HepG2 (cell line): Measurements from ENCODE around the gene MGST2. TPM values are rescaled to one million over a fixed set of nuclear protein-coding genes. Genes with fewer than 3 reads are reported as not detected.

ENCODE experiments used
- ATAC-seq: fragments of 200-7000 bp; cut with Tn5 transposase; 3 replicates; pipeline ENCODE4 v1.9.1; 2020; ENCODE audit warnings: mild to moderate bottlenecking, moderate library complexity
- BruUV-seq: library from RNA; stranded (reverse); fragments of 400-500 nt; replicated peaks from 2 replicates; lab custom pipeline; 2021; lab: Mats Ljungman, UMichigan
- CTCF ChIA-PET: fragments of 300-600 bp; formaldehyde crosslinking; extraction: SDS; loops from one replicate; lab custom pipeline; 2021; ENCODE audit warnings: low total read pairs, inconsistent platforms, low intra/inter-chr PET ratio; lab: Yijun Ruan, JAX
- POLR2A ChIA-PET: fragments of 350-600 bp; sonication (Branson Sonifier 250); formaldehyde crosslinking; loops from one replicate; lab custom pipeline; 2020; ENCODE audit warnings: antibody characterized with exemption, inconsistent platforms; lab: Yijun Ruan, JAX
- DNase-seq: peaks from one replicate; pipeline ENCODE4 v3.0.0-alpha.2; 2015; ENCODE audit warnings: low spot score
- FAIRE-seq: peaks from 3 replicates; lab custom pipeline; 2011; peaks lifted over from hg19 to GRCh38; lab: Jason Lieb, UNC
- H2AFZ ChIP-seq: one replicate; pipeline ENCODE4 v1.6.1; 2011; ENCODE audit warnings: low read length, inconsistent platforms
- H3K27ac ChIP-seq: fragments of 300-600 bp; 3 replicates; pipeline ENCODE4 v1.8.0; 2011; ENCODE audit warnings: mixed run types, mild to moderate bottlenecking, mixed read lengths, low read length, inconsistent platforms; ENCODE audit not compliant: insufficient read depth; ENCODE audit errors: extremely low read length
- H3K27me3 ChIP-seq, 2 experiments: fragments of 200-600 bp in 1 of 2; 2 replicates in 1 of 2; 3 replicates in 1 of 2; pipeline versions ENCODE4 v1.6.0 to v1.8.0; 2011; ENCODE audit warnings: low read length in 2 of 2, mild to moderate bottlenecking in 2 of 2, moderate library complexity in 2 of 2, inconsistent platforms in 1 of 2; ENCODE audit not compliant: insufficient read depth in 2 of 2, control insufficient read depth in 1 of 2
- H3K36me3 ChIP-seq, 2 experiments: fragments of 200-600 bp in 1 of 2; replicated peaks in 1 of 2; 2 replicates in 1 of 2; 3 replicates in 1 of 2; pipeline versions ENCODE4 v1.5.1 to v1.8.0; 2011; ENCODE audit warnings: low read length in 2 of 2, inconsistent platforms in 1 of 2; ENCODE audit not compliant: insufficient read depth in 2 of 2, control insufficient read depth in 1 of 2
- H3K4me1 ChIP-seq: 2 replicates; pipeline ENCODE4 v1.5.1; 2012; ENCODE audit warnings: low read length, inconsistent platforms; ENCODE audit not compliant: insufficient read depth
- H3K4me2 ChIP-seq: 2 replicates; pipeline ENCODE4 v1.6.0; 2011; ENCODE audit warnings: low read depth, low read length, inconsistent platforms
- H3K4me3 ChIP-seq, 3 experiments: fragments of 200-600 bp in 1 of 3; sonication (generic), shearing (Covaris generic) in 1 of 3; replicated peaks in 1 of 3; 2 replicates each; pipeline ENCODE4 v1.5.1; 2011 to 2016; ENCODE audit warnings: low read length in 3 of 3, inconsistent platforms in 2 of 3, low read depth in 2 of 3, mild to moderate bottlenecking in 2 of 3, control low read depth in 1 of 3, mixed read lengths in 1 of 3; ENCODE audit not compliant: insufficient read depth in 1 of 3
- H3K79me2 ChIP-seq: one replicate; pipeline ENCODE4 v1.6.1; 2011; ENCODE audit warnings: low read length, inconsistent platforms; ENCODE audit not compliant: insufficient read depth
- H3K9ac ChIP-seq: 2 replicates; pipeline ENCODE4 v1.6.0; 2011; ENCODE audit warnings: mild to moderate bottlenecking, low read depth, low read length, inconsistent platforms; ENCODE audit not compliant: insufficient read depth
- H3K9me3 ChIP-seq: 2 replicates; pipeline ENCODE4 v1.5.1; 2012; ENCODE audit warnings: mild to moderate bottlenecking, low read length
- H4K20me1 ChIP-seq: 2 replicates; pipeline ENCODE4 v1.6.0; 2011; ENCODE audit warnings: inconsistent platforms, mild to moderate bottlenecking, low read length, moderate library complexity; ENCODE audit not compliant: insufficient read depth
- BCL6 ChIP-seq: IDR thresholded peaks from 2 replicates; pipeline ENCODE4 v1.6.1; 2016; ENCODE audit warnings: missing genetic modification reagents, missing compliant biosample characterization
- PPARG ChIP-seq: conservative IDR thresholded peaks from 2 replicates; pipeline ENCODE4 v1.6.1; 2016; ENCODE audit warnings: missing biosample characterization, missing genetic modification reagents
- SOX13 ChIP-seq, 3 experiments: fragments of 450-650 bp in 1 of 3; sonication (generic) in 1 of 3; formaldehyde crosslinking in 1 of 3; IDR thresholded peaks in 2 of 3; conservative IDR thresholded peaks in 1 of 3; 2 replicates each; pipeline versions ENCODE4 v1.5.0 to v1.6.1; 2016 to 2020; ENCODE audit warnings: antibody characterized with exemption in 1 of 3, mild to moderate bottlenecking in 1 of 3, missing compliant biosample characterization in 1 of 3, missing genetic modification reagents in 1 of 3, moderate library complexity in 1 of 3
- SOX5 ChIP-seq: IDR thresholded peaks from 2 replicates; pipeline ENCODE4 v1.6.1; 2016; ENCODE audit warnings: borderline replicate concordance
- SOX6 ChIP-seq, 2 experiments: fragments of 450-650 bp in 1 of 2; sonication (generic) in 1 of 2; formaldehyde crosslinking in 1 of 2; IDR thresholded peaks; 2 replicates each; pipeline versions ENCODE4 v1.4.0 to v1.6.1; 2017 to 2020; ENCODE audit warnings: antibody characterized with exemption in 1 of 2, mild to moderate bottlenecking in 1 of 2, missing genetic modification reagents in 1 of 2
- TBP ChIP-seq: sonication (generic); formaldehyde crosslinking; IDR thresholded peaks from 2 replicates; pipeline ENCODE4 v1.5.0; 2020; ENCODE audit warnings: missing genetic modification reagents
- TBX2 ChIP-seq: sonication (generic); formaldehyde crosslinking; IDR thresholded peaks from 2 replicates; pipeline ENCODE4 v1.5.0; 2020; ENCODE audit warnings: missing genetic modification reagents, mild to moderate bottlenecking, borderline replicate concordance
- TCF7 ChIP-seq: sonication (generic); IDR thresholded peaks from 2 replicates; pipeline ENCODE4 v1.6.1; 2016; ENCODE audit warnings: antibody characterized with exemption, low read depth
- ZNF451 ChIP-seq: sonication (generic); formaldehyde crosslinking; IDR thresholded peaks from 2 replicates; pipeline ENCODE4 v1.5.0; 2020; ENCODE audit warnings: mild to moderate bottlenecking, missing genetic modification reagents
- ZNF468 ChIP-seq: sonication (generic); formaldehyde crosslinking; IDR thresholded peaks from 2 replicates; pipeline ENCODE4 v1.8.0; 2022; ENCODE audit warnings: mild to moderate bottlenecking, moderate library complexity, missing genetic modification reagents
- ZNF709 ChIP-seq: sonication (generic); formaldehyde crosslinking; IDR thresholded peaks from 2 replicates; pipeline ENCODE4 v1.5.0; 2020; ENCODE audit warnings: mild to moderate bottlenecking, missing genetic modification reagents
- ZNF720 ChIP-seq: sonication (generic); formaldehyde crosslinking; IDR thresholded peaks from 2 replicates; pipeline ENCODE4 v1.4.0; 2020; ENCODE audit warnings: missing genetic modification reagents
- WGBS: methylation state at CpG from one replicate; pipeline ENCODE4 v1.1.6; 2017; ENCODE audit warnings: low lambda C conversion rate; 5-methylcytosine and 5-hydroxymethylcytosine counted together
- in situ Hi-C: cut with HindIII; loops from 2 replicates; pipeline ENCODE4 v1.10.0; 2017; ENCODE audit warnings: low pct_unique_long_range_greater_than_20kb; ENCODE audit not compliant: extremely low pct_ligation_motif_present
- intact Hi-C: fragments of 100-400 bp; cut with micrococcal nuclease; formaldehyde crosslinking; loops from one replicate; pipeline ENCODE4 v1.10.0; 2022; ENCODE audit not compliant: unreplicated experiment
- polyA plus RNA-seq, 8 experiments: library from polyadenylated mRNA; depleted of rRNA in 3 of 8; stranded (reverse) in 7 of 8; unstranded in 1 of 8; fragments of >200 nt; fragmentation: Illumina TruSeq in 4 of 8; extraction: Trizol in 4 of 8; gene quantifications; 2 replicates each; pipeline versions ENCODE4 v1.2.1 to v1.2.3, GENCODE V29; 2011 to 2016; ENCODE audit warnings: low read depth in 4 of 8, missing spikeins in 1 of 8, mixed read lengths in 1 of 8; ENCODE audit not compliant: insufficient read depth in 1 of 8
- total RNA-seq, 5 experiments: library from RNA; depleted of rRNA; stranded (reverse); fragments of >200 nt; fragmentation: Illumina TruSeq; extraction: Trizol; gene quantifications; 2 replicates each; pipeline ENCODE4 v1.2.3, GENCODE V29; 2016; ENCODE audit warnings: low read depth in 1 of 5
- TF ChIP-seq, protein P1 (sequence below): sonication (generic); formaldehyde crosslinking; conservative IDR thresholded peaks from 2 replicates; pipeline ENCODE4 v1.4.0; 2020; ENCODE audit warnings: mild to moderate bottlenecking, missing genetic modification reagents, moderate library complexity
- TF ChIP-seq, protein P2 (sequence below): sonication (generic); IDR thresholded peaks from 2 replicates; pipeline ENCODE4 v1.6.1; 2016; ENCODE audit warnings: low read depth, borderline replicate concordance
- TF ChIP-seq, protein P3 (sequence below): sonication (generic); formaldehyde crosslinking; IDR thresholded peaks from 2 replicates; pipeline ENCODE4 v1.5.0; 2020; ENCODE audit warnings: mild to moderate bottlenecking, missing genetic modification reagents, moderate library complexity
- TF ChIP-seq, protein P4 (sequence below): sonication (generic); formaldehyde crosslinking; IDR thresholded peaks from 2 replicates; pipeline ENCODE4 v1.4.0; 2020; ENCODE audit warnings: missing genetic modification reagents, mild to moderate bottlenecking, borderline replicate concordance
- TF ChIP-seq, protein P5 (sequence below): sonication (generic); formaldehyde crosslinking; IDR thresholded peaks from 2 replicates; pipeline ENCODE4 v1.8.1; 2023; ENCODE audit warnings: missing genetic modification reagents, mild to moderate bottlenecking, borderline replicate concordance

Gene MGST2
- total and polyA plus RNA-seq, 2 of the 13 experiments (the other 11 are each of a cell fraction or from before 2014, with no cell fraction given), result 205 to 416 TPM

DNA sequence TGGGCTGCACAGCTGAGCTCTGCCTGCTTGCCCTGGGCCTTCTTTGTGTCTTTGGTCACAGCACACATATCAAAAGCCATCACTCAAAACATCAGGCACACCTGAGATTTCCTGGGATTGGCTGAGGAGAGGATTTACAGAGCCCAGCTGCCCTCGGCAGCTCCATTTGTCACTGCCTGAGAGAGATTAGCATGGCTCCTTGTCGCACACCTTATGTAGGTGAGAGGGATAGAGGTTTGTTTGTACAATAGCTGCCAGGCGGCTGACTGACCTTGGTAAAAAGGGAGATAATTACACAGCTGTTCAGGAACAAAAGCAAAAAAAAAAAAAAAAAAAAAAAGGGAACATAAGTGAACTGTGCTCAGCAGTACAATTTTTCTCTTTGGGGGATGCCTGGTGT lies 63.2 kb downstream of the MGST2 start:
- no peak overlapping the region for H3K4me2 ChIP-seq
- H3K4me1 ChIP-seq, result peaks cover 29% of the 10 kb centered on the region
- peaks cover 4% of the 10 kb centered on the region; the same call in 1 of the 2 replicates for H4K20me1 ChIP-seq
- no peaks in the 10 kb centered on the region for H3K9me3 ChIP-seq
- H3K27me3 ChIP-seq, result no peaks in the 10 kb centered on the region
- H3K36me3 ChIP-seq, result peaks cover 7 to 26% of the 10 kb centered on the region in 2 experiments
- ChIA-PET CTCF (no interaction called here), POLR2A (interaction anchor here (1.2 kb wide), 1 partner anchor 12 kb away, joined by 3 read pairs; no protein-coding TSS in a partner anchor)
- peak; percentile 38 for DNase-seq
- no peak overlapping the region for H3K4me3 ChIP-seq
- peak; percentile 59 for ATAC-seq
- peak overlapping the region; percentile 31 for H3K27ac ChIP-seq
- no TSS peak for BruUV-seq
- in situ Hi-C loops (no loop called here), intact Hi-C loops (no loop called here)
- no peak overlapping the region for H3K9ac ChIP-seq
- 34% methylated on average over 3 of the region's 3 CpGs for WGBS
- no peak overlapping the region for H2AFZ ChIP-seq
- H3K79me2 ChIP-seq, result no peaks in the 10 kb centered on the region
- no peak for FAIRE-seq
- TF ChIP-seq SOX6 (IDR thresholded peaks at IDR 0.05) (no peak), SOX6 (CRISPR knock-in tag; IDR thresholded peaks at IDR 0.05) (peak; percentile 88), SOX13 (IDR thresholded peaks at IDR 0.05) (peak; percentile 70), SOX13 (CRISPR knock-in tag; conservative IDR thresholded peaks at IDR 0.05 in 1 of 2, IDR thresholded peaks at IDR 0.05 in 1 of 2) (peak in 1 of 2 experiments; percentile 84; a peak in 2 of 4 replicates), ZNF468 (CRISPR knock-in tag) (no peak), PPARG (CRISPR knock-in tag) (peak; percentile 63; the same call in 1 of the 2 replicates), TCF7 (0 out of 2 replicates have a peak, but pooled peaks have one; percentile 12), ZNF709 (CRISPR knock-in tag) (no peak), TBP (CRISPR knock-in tag) (no peak), ZNF720 (no peak), TBX2 (peak; percentile 72), BCL6 (peak; percentile 46), SOX5 (CRISPR knock-in tag) (peak; percentile 70; the same call in 1 of the 2 replicates), ZNF451 (no peak)
- TF ChIP-seq, protein P1, sequence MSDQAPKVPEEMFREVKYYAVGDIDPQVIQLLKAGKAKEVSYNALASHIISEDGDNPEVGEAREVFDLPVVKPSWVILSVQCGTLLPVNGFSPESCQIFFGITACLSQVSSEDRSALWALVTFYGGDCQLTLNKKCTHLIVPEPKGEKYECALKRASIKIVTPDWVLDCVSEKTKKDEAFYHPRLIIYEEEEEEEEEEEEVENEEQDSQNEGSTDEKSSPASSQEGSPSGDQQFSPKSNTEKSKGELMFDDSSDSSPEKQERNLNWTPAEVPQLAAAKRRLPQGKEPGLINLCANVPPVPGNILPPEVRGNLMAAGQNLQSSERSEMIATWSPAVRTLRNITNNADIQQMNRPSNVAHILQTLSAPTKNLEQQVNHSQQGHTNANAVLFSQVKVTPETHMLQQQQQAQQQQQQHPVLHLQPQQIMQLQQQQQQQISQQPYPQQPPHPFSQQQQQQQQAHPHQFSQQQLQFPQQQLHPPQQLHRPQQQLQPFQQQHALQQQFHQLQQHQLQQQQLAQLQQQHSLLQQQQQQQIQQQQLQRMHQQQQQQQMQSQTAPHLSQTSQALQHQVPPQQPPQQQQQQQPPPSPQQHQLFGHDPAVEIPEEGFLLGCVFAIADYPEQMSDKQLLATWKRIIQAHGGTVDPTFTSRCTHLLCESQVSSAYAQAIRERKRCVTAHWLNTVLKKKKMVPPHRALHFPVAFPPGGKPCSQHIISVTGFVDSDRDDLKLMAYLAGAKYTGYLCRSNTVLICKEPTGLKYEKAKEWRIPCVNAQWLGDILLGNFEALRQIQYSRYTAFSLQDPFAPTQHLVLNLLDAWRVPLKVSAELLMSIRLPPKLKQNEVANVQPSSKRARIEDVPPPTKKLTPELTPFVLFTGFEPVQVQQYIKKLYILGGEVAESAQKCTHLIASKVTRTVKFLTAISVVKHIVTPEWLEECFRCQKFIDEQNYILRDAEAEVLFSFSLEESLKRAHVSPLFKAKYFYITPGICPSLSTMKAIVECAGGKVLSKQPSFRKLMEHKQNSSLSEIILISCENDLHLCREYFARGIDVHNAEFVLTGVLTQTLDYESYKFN, result peak; percentile 35; the same call in 1 of the 2 replicates
- TF ChIP-seq, protein P2, sequence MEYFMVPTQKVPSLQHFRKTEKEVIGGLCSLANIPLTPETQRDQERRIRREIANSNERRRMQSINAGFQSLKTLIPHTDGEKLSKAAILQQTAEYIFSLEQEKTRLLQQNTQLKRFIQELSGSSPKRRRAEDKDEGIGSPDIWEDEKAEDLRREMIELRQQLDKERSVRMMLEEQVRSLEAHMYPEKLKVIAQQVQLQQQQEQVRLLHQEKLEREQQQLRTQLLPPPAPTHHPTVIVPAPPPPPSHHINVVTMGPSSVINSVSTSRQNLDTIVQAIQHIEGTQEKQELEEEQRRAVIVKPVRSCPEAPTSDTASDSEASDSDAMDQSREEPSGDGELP, result peak; percentile 90
- TF ChIP-seq, protein P3, sequence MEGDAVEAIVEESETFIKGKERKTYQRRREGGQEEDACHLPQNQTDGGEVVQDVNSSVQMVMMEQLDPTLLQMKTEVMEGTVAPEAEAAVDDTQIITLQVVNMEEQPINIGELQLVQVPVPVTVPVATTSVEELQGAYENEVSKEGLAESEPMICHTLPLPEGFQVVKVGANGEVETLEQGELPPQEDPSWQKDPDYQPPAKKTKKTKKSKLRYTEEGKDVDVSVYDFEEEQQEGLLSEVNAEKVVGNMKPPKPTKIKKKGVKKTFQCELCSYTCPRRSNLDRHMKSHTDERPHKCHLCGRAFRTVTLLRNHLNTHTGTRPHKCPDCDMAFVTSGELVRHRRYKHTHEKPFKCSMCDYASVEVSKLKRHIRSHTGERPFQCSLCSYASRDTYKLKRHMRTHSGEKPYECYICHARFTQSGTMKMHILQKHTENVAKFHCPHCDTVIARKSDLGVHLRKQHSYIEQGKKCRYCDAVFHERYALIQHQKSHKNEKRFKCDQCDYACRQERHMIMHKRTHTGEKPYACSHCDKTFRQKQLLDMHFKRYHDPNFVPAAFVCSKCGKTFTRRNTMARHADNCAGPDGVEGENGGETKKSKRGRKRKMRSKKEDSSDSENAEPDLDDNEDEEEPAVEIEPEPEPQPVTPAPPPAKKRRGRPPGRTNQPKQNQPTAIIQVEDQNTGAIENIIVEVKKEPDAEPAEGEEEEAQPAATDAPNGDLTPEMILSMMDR, result no peak
- TF ChIP-seq, protein P4, sequence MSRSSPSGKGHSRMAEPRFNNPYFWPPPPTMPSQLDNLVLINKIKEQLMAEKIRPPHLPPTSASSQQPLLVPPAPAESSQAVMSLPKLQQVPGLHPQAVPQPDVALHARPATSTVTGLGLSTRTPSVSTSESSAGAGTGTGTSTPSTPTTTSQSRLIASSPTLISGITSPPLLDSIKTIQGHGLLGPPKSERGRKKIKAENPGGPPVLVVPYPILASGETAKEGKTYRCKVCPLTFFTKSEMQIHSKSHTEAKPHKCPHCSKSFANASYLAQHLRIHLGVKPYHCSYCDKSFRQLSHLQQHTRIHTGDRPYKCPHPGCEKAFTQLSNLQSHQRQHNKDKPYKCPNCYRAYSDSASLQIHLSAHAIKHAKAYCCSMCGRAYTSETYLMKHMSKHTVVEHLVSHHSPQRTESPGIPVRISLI (CRISPR knock-in tag), result peak; percentile 81; the same call in 1 of the 2 replicates
- TF ChIP-seq, protein P5, sequence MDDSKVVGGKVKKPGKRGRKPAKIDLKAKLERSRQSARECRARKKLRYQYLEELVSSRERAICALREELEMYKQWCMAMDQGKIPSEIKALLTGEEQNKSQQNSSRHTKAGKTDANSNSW (CRISPR knock-in tag), result no peak
